HepG2 (cell line): ENCODE results near the gene PTGIS. TPM values are rescaled to one million over a fixed set of nuclear protein-coding genes. Genes with fewer than 3 reads are reported as not detected.

Source experiments
- CHD4 ChIP-seq: fragments of 200-600 bp; sonication (generic); IDR thresholded peaks from 2 replicates; pipeline ENCODE4 v1.7.0; 2017; ENCODE audit warnings: mild to moderate bottlenecking, low read length, borderline replicate concordance
- DMTF1 ChIP-seq: sonication (generic); formaldehyde crosslinking; IDR thresholded peaks from 2 replicates; pipeline ENCODE4 v1.4.0; 2020; ENCODE audit warnings: mild to moderate bottlenecking, missing genetic modification reagents
- HIC2 ChIP-seq: sonication (generic); formaldehyde crosslinking; IDR thresholded peaks from 2 replicates; pipeline ENCODE4 v1.9.0; 2022; ENCODE audit warnings: low read depth, missing genetic modification reagents
- KLF12 ChIP-seq: sonication (generic); formaldehyde crosslinking; IDR thresholded peaks from 2 replicates; pipeline ENCODE4 v1.4.0; 2020; ENCODE audit warnings: missing genetic modification reagents, borderline replicate concordance
- SP4 ChIP-seq: sonication (generic); formaldehyde crosslinking; IDR thresholded peaks from 2 replicates; pipeline ENCODE4 v1.8.1; 2023; ENCODE audit warnings: mild to moderate bottlenecking, missing genetic modification reagents
- ZBED4 ChIP-seq: sonication (generic); formaldehyde crosslinking; IDR thresholded peaks from 2 replicates; pipeline ENCODE4 v1.4.0; 2020; ENCODE audit warnings: missing genetic modification reagents, borderline replicate concordance
- ZNF33B ChIP-seq: sonication (generic); formaldehyde crosslinking; IDR thresholded peaks from 2 replicates; pipeline ENCODE4 v1.5.1; 2020; ENCODE audit warnings: mild to moderate bottlenecking, missing genetic modification reagents
- ZNF710 ChIP-seq: sonication (generic); formaldehyde crosslinking; IDR thresholded peaks from 2 replicates; pipeline ENCODE4 v1.5.0; 2020; ENCODE audit warnings: mild to moderate bottlenecking, missing genetic modification reagents, borderline replicate concordance
- polyA plus RNA-seq, 8 experiments: library from polyadenylated mRNA; depleted of rRNA in 3 of 8; stranded (reverse) in 7 of 8; unstranded in 1 of 8; fragments of >200 nt; fragmentation: Illumina TruSeq in 4 of 8; extraction: Trizol in 4 of 8; gene quantifications; 2 replicates each; pipeline versions ENCODE4 v1.2.1 to v1.2.3, GENCODE V29; 2011 to 2016; ENCODE audit warnings: low read depth in 4 of 8, missing spikeins in 1 of 8, mixed read lengths in 1 of 8; ENCODE audit not compliant: insufficient read depth in 1 of 8
- total RNA-seq, 5 experiments: library from RNA; depleted of rRNA; stranded (reverse); fragments of >200 nt; fragmentation: Illumina TruSeq; extraction: Trizol; gene quantifications; 2 replicates each; pipeline ENCODE4 v1.2.3, GENCODE V29; 2016; ENCODE audit warnings: low read depth in 1 of 5
- TF ChIP-seq, protein P1 (sequence below), 2 experiments: fragments of 450-650 bp in 1 of 2; sonication (generic) in 1 of 2; formaldehyde crosslinking in 1 of 2; IDR thresholded peaks; 2 replicates each; pipeline versions ENCODE4 v1.6.1 to v1.8.0; 2016 to 2022; ENCODE audit warnings: antibody characterized with exemption in 1 of 2, mild to moderate bottlenecking in 1 of 2, missing genetic modification reagents in 1 of 2

Gene PTGIS
- total and polyA plus RNA-seq, 2 of the 13 experiments (the other 11 are each of a cell fraction or from before 2014, with no cell fraction given), result not detected

- TF ChIP-seq, protein P1, sequence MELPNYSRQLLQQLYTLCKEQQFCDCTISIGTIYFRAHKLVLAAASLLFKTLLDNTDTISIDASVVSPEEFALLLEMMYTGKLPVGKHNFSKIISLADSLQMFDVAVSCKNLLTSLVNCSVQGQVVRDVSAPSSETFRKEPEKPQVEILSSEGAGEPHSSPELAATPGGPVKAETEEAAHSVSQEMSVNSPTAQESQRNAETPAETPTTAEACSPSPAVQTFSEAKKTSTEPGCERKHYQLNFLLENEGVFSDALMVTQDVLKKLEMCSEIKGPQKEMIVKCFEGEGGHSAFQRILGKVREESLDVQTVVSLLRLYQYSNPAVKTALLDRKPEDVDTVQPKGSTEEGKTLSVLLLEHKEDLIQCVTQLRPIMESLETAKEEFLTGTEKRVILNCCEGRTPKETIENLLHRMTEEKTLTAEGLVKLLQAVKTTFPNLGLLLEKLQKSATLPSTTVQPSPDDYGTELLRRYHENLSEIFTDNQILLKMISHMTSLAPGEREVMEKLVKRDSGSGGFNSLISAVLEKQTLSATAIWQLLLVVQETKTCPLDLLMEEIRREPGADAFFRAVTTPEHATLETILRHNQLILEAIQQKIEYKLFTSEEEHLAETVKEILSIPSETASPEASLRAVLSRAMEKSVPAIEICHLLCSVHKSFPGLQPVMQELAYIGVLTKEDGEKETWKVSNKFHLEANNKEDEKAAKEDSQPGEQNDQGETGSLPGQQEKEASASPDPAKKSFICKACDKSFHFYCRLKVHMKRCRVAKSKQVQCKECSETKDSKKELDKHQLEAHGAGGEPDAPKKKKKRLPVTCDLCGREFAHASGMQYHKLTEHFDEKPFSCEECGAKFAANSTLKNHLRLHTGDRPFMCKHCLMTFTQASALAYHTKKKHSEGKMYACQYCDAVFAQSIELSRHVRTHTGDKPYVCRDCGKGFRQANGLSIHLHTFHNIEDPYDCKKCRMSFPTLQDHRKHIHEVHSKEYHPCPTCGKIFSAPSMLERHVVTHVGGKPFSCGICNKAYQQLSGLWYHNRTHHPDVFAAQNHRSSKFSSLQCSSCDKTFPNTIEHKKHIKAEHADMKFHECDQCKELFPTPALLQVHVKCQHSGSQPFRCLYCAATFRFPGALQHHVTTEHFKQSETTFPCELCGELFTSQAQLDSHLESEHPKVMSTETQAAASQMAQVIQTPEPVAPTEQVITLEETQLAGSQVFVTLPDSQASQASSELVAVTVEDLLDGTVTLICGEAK (IDR thresholded peaks at IDR 0.05), result no peak
- TF ChIP-seq, protein P1 (CRISPR knock-in tag; IDR thresholded peaks at IDR 0.05), result no peak
- TF ChIP-seq DMTF1 (CRISPR knock-in tag), result no peak
- TF ChIP-seq KLF12 (CRISPR knock-in tag), result no peak
- TF ChIP-seq HIC2 (CRISPR knock-in tag), result no peak
- no peak for TF ChIP-seq ZNF33B (CRISPR knock-in tag)
- TF ChIP-seq ZBED4 (CRISPR knock-in tag), result no peak
- TF ChIP-seq CHD4, result peak; percentile 91
- peak; percentile 46; the same call in 1 of the 2 replicates for TF ChIP-seq ZNF710 (CRISPR knock-in tag)
- TF ChIP-seq SP4 (CRISPR knock-in tag), result no peak
Measured at GRCh38 chr20:49594931-49595315, 27.0 kb upstream of the PTGIS start (continued).
